MCF 10A (cell line): Measurements from ENCODE around the gene EIF4A3. TPM values are rescaled to one million over a fixed set of nuclear protein-coding genes. Genes with fewer than 3 reads are reported as not detected.

ENCODE experiments used
- BruUV-seq: library from RNA; stranded (reverse); fragments of 400-500 nt; replicated peaks from 2 replicates; lab custom pipeline; 2021; lab: Mats Ljungman, UMichigan
- CTCF ChIA-PET: fragments of 300-600 bp; sonication (Branson Sonifier 250); formaldehyde crosslinking; extraction: SDS; loops from one replicate; lab custom pipeline; 2021; ENCODE audit warnings: antibody characterized with exemption, inconsistent platforms; lab: Yijun Ruan, JAX
- POLR2A ChIA-PET: fragments of 300-600, 350-650 bp; sonication (Branson Sonifier 250); formaldehyde crosslinking; extraction: SDS; loops from one replicate; lab custom pipeline; 2020; ENCODE audit warnings: antibody characterized with exemption, inconsistent platforms; lab: Yijun Ruan, JAX
- DNase-seq: peaks from one replicate; pipeline ENCODE4 v3.0.0-alpha.2; 2018; ENCODE audit not compliant: unreplicated experiment
- H3K27ac Mint-ChIP-seq: one replicate; pipeline ENCODE4 v1.8.0; 2022; ENCODE audit warnings: mild to moderate bottlenecking, low read depth, mixed read lengths; ENCODE audit not compliant: unreplicated experiment
- H3K27me3 Mint-ChIP-seq: one replicate; pipeline ENCODE4 v1.8.0; 2022; ENCODE audit warnings: mixed read lengths; ENCODE audit not compliant: insufficient read depth, unreplicated experiment
- H3K36me3 Mint-ChIP-seq: one replicate; pipeline ENCODE4 v1.8.0; 2022; ENCODE audit warnings: mild to moderate bottlenecking, moderate library complexity, mixed read lengths; ENCODE audit not compliant: insufficient read depth, unreplicated experiment
- H3K4me1 Mint-ChIP-seq: one replicate; pipeline ENCODE4 v1.8.0; 2022; ENCODE audit warnings: mixed read lengths; ENCODE audit not compliant: insufficient read depth, unreplicated experiment
- H3K4me3 Mint-ChIP-seq: one replicate; pipeline ENCODE4 v1.8.0; 2022; ENCODE audit warnings: mild to moderate bottlenecking, moderate library complexity, mixed read lengths; ENCODE audit not compliant: unreplicated experiment
- H3K9me3 Mint-ChIP-seq: one replicate; pipeline ENCODE4 v1.8.0; 2022; ENCODE audit warnings: mixed read lengths; ENCODE audit not compliant: unreplicated experiment
- CTCF ChIP-seq: fragments of 200-600 bp; IDR thresholded peaks from one replicate; pipeline ENCODE4 v1.8.0; 2022; ENCODE audit warnings: antibody characterized with exemption, mild to moderate bottlenecking; ENCODE audit not compliant: unreplicated experiment
- intact Hi-C: fragments of 100-400 bp; cut with micrococcal nuclease; formaldehyde crosslinking; loops from 2 replicates; pipeline ENCODE4 v1.14.1; 2022
- total RNA-seq: library from RNA; stranded (reverse); gene quantifications from 2 replicates; pipeline ENCODE4 v1.2.3, GENCODE V29; 2022

EIF4A3 gene
- total RNA-seq, 1 experiment from 2014 or later, result 87.0 TPM

- peak; percentile 68 for DNase-seq
- no TSS peak for BruUV-seq
- ChIA-PET POLR2A (interaction anchor here (0.6 to 1.8 kb wide), 18 partner anchors 8 to 1864 kb away, joined by 3 to 20 read pairs (median 4); no protein-coding TSS in a partner anchor), CTCF (interaction anchor here (0.5 to 2.8 kb wide), 20 partner anchors 8 to 218 kb away, joined by 3 to 14 read pairs (median 4); no protein-coding TSS in a partner anchor)
- no peaks in the 10 kb centered on the region for H3K36me3 Mint-ChIP-seq
- intact Hi-C loops, result loop anchor here (1.0 to 10.0 kb wide), 2 partner anchors 152 to 314 kb away; partner anchors contain the start of gene ENDOV
- peak within 1 kb of the TSS; percentile 67 for H3K27ac Mint-ChIP-seq
- TF ChIP-seq CTCF, result peak; percentile 69
- no peaks in the 10 kb centered on the region for H3K27me3 Mint-ChIP-seq
- H3K4me3 Mint-ChIP-seq, result peak within 1 kb of the TSS; percentile 79
- H3K9me3 Mint-ChIP-seq, result no peaks in the 10 kb centered on the region
- H3K4me1 Mint-ChIP-seq, result peaks cover 18% of the 10 kb centered on the region
Observed at GRCh38 chr17:80101011-80101945, 45.6 kb downstream of the EIF4A3 start, which contains the start of gene GAA. TSS of gene GAA (plus strand) at chr17:80101581. CDS start at chr17:80104587, 3,006 bp downstream.

- BruUV-seq, result no TSS peak
- POLR2A ChIA-PET, result no interaction called here
- H3K27me3 Mint-ChIP-seq, result no peaks in the 10 kb centered on the region
- CTCF ChIA-PET, result interaction anchor here (0.6 to 2.8 kb wide), 2 partner anchors 14 to 45 kb away, joined by 3 to 14 read pairs; no protein-coding TSS in a partner anchor
- DNase-seq, result no peak
- intact Hi-C loops, result loop anchor here (10.0 kb wide), 1 partner anchor 315 kb away; the partner anchor contains the start of gene ENDOV
- no peaks in the 10 kb centered on the region for H3K9me3 Mint-ChIP-seq
- H3K4me1 Mint-ChIP-seq, result peaks cover 18% of the 10 kb centered on the region
- H3K27ac Mint-ChIP-seq, result no peak overlapping the region
- no peak for TF ChIP-seq CTCF
- H3K4me3 Mint-ChIP-seq, result no peak overlapping the region
- no peaks in the 10 kb centered on the region for H3K36me3 Mint-ChIP-seq
Observed at GRCh38 chr17:80100035-80100323, 46.9 kb downstream of the EIF4A3 start.

- Mint-ChIP-seq H3K36me3 (peaks cover 5% of the 10 kb centered on the region), H3K4me1 (peaks cover 18% of the 10 kb centered on the region), H3K27ac (no peak overlapping the region), H3K27me3 (no peaks in the 10 kb centered on the region), H3K9me3 (no peaks in the 10 kb centered on the region), H3K4me3 (no peak overlapping the region)
- DNase-seq, result no peak
- no peak for TF ChIP-seq CTCF
- intact Hi-C loops, result loop anchor here (10.0 kb wide), 1 partner anchor 315 kb away; the partner anchor contains the start of gene ENDOV
- CTCF ChIA-PET, result interaction anchor here (0.7 to 2.8 kb wide), 2 partner anchors 46 to 373 kb away, joined by 3 to 14 read pairs; no protein-coding TSS in a partner anchor
- no TSS peak for BruUV-seq
- POLR2A ChIA-PET, result no interaction called here
Observed at GRCh38 chr17:80099291-80100034, 47.5 kb downstream of the EIF4A3 start.
